Lung (tissue), 16 donors: ENCODE data around the gene BRAF. TPM values are rescaled to one million over a fixed set of nuclear protein-coding genes. Genes with fewer than 3 reads are reported as not detected.

Experiments
- ATAC-seq: fragments of 200-7000 bp; cut with Tn5 transposase; one replicate; pipeline ENCODE4 v1.9.1; 2020; ENCODE audit warnings: moderate number of reproducible peaks; ENCODE audit not compliant: insufficient read depth, low FRiP score
- DNase-seq, 3 donors: peaks; one replicate each; pipeline ENCODE4 v3.0.0-alpha.2; 2013 to 2017
- H3K27ac ChIP-seq, 2 donors: one replicate each; pipeline ENCODE4 v1.5.1; 2013; ENCODE audit warnings: mild to moderate bottlenecking in 2 of 2, moderate library complexity in 2 of 2, control low read depth in 1 of 2, inconsistent platforms in 1 of 2, low read depth in 1 of 2, low read length in 1 of 2
- H3K27me3 ChIP-seq, 3 donors: one replicate each; pipeline ENCODE4 v1.5.1; 2013; ENCODE audit warnings: low read length in 2 of 3; ENCODE audit not compliant: control insufficient read depth in 3 of 3, insufficient read depth in 3 of 3
- H3K36me3 ChIP-seq, 4 donors: one replicate each; pipeline ENCODE4 v1.5.1; 2013; ENCODE audit warnings: low read length in 4 of 4, mild to moderate bottlenecking in 1 of 4, moderate library complexity in 1 of 4; ENCODE audit not compliant: control insufficient read depth in 4 of 4, insufficient read depth in 4 of 4
- H3K4me1 ChIP-seq, 5 donors: one replicate each; pipeline ENCODE4 v1.5.1; 2013; ENCODE audit warnings: low read length in 5 of 5, mild to moderate bottlenecking in 2 of 5, moderate library complexity in 1 of 5; ENCODE audit not compliant: control insufficient read depth in 5 of 5, insufficient read depth in 5 of 5
- H3K4me3 ChIP-seq: one replicate; pipeline ENCODE4 v1.5.1; 2013; ENCODE audit warnings: mild to moderate bottlenecking, control low read depth, moderate library complexity
- H3K9ac ChIP-seq, 2 donors: one replicate each; pipeline ENCODE4 v1.5.1; 2013; ENCODE audit warnings: low read length in 2 of 2, control low read depth in 1 of 2; ENCODE audit not compliant: insufficient read depth in 1 of 2
- H3K9me3 ChIP-seq, 4 donors: one replicate each; pipeline ENCODE4 v1.5.1; 2013; ENCODE audit warnings: low read length in 3 of 4, mild to moderate bottlenecking in 1 of 4, moderate library complexity in 1 of 4; ENCODE audit not compliant: control insufficient read depth in 4 of 4, insufficient read depth in 3 of 4
- WGBS, 2 donors: extraction: QIAGEN DNeasy Blood & Tissue Kit; methylation state at CpG; one replicate each; pipeline ENCODE4 v1.1.7; 2013; 5-methylcytosine and 5-hydroxymethylcytosine counted together
- long read RNA-seq, 5 donors: transcript quantifications; one replicate each; lab custom pipeline, GENCODE V29; 2026
- polyA plus RNA-seq, 2 donors: library from polyadenylated mRNA; stranded (reverse); fragments of 200-250 nt; gene quantifications; one replicate each; pipeline ENCODE4 v1.2.1, GENCODE V29; 2013
- total RNA-seq, 2 donors: library from RNA; depleted of rRNA in 1 of 2; stranded (reverse); fragments of >200 nt in 1 of 2; gene quantifications; one replicate each; pipeline ENCODE4 v1.2.1, GENCODE V29; 2014 to 2021
- TF ChIP-seq, protein P1 (sequence below): IDR thresholded peaks from 2 replicates; pipeline ENCODE4 v1.5.1; 2012; ENCODE audit warnings: mild to moderate bottlenecking; ENCODE audit errors: control extremely low read depth, extremely low read depth
- donor health status: control.
- donor health status: control.
- donor health status: Bipolar disorder and iron deficiency.
- donor health status: healthy.
- donor health status: DM: yes; HTN: yes; CAD: no.

Gene BRAF
- total RNA-seq (100 to 1,000 TPM in 1 of 2 donors, 10 to 100 TPM in 1; 35.6 to 111 TPM), polyA plus RNA-seq (1 to 10 TPM; 6.5 to 9.0 TPM)
- long read RNA-seq, donor 1, partial matches to known transcripts, result 0 of 3 reads
- long read RNA-seq, donor 1, other reads (novel, unspliced or antisense), result 0 of 3 reads
- long read RNA-seq, donor 2, result 0 reads
- long read RNA-seq, donor 3, partial matches to known transcripts, result 0 of 1 reads
- long read RNA-seq, donor 3, other reads (novel, unspliced or antisense), result 0 of 1 reads
- long read RNA-seq, donor 4, partial matches to known transcripts, result 0 of 1 reads
- long read RNA-seq, donor 4, other reads (novel, unspliced or antisense), result 0 of 1 reads
- long read RNA-seq, donor 5, full-length matches to known transcripts, result 7 of 7 reads
- long read RNA-seq, donor 5, partial matches to known transcripts, result 0 of 7 reads
- long read RNA-seq, donor 5, other reads (novel, unspliced or antisense), result 0 of 7 reads

GRCh38 chr7:140924821-140925421 lies at the start of gene BRAF:
BRAF (minus strand) TSS chr7:140924929; CDS start chr7:140924703, 226 bp downstream.
- Histone ChIP-seq H3K27me3 (no peaks in the 10 kb centered on the region), H3K9me3 (no peaks in the 10 kb centered on the region), H3K36me3 (no peaks in the 10 kb centered on the region), H3K9ac (peak within 1 kb of the TSS; percentile 95 to 98), H3K4me3 (peak within 1 kb of the TSS; percentile 98), H3K4me1 (peaks cover 0 to 32% (median 0%) of the 10 kb centered on the region in 5 donors), H3K27ac (peak within 1 kb of the TSS; percentile 86 to 100)
- 1 to 2% methylated on average over 26 to 56 of the region's 56 CpGs for WGBS, 2 donors
- TF ChIP-seq, protein P1, sequence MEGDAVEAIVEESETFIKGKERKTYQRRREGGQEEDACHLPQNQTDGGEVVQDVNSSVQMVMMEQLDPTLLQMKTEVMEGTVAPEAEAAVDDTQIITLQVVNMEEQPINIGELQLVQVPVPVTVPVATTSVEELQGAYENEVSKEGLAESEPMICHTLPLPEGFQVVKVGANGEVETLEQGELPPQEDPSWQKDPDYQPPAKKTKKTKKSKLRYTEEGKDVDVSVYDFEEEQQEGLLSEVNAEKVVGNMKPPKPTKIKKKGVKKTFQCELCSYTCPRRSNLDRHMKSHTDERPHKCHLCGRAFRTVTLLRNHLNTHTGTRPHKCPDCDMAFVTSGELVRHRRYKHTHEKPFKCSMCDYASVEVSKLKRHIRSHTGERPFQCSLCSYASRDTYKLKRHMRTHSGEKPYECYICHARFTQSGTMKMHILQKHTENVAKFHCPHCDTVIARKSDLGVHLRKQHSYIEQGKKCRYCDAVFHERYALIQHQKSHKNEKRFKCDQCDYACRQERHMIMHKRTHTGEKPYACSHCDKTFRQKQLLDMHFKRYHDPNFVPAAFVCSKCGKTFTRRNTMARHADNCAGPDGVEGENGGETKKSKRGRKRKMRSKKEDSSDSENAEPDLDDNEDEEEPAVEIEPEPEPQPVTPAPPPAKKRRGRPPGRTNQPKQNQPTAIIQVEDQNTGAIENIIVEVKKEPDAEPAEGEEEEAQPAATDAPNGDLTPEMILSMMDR, result no peak
- peak; percentile 73 for ATAC-seq
- peak; percentile 94 to 96 (median 95) for DNase-seq

DNA sequence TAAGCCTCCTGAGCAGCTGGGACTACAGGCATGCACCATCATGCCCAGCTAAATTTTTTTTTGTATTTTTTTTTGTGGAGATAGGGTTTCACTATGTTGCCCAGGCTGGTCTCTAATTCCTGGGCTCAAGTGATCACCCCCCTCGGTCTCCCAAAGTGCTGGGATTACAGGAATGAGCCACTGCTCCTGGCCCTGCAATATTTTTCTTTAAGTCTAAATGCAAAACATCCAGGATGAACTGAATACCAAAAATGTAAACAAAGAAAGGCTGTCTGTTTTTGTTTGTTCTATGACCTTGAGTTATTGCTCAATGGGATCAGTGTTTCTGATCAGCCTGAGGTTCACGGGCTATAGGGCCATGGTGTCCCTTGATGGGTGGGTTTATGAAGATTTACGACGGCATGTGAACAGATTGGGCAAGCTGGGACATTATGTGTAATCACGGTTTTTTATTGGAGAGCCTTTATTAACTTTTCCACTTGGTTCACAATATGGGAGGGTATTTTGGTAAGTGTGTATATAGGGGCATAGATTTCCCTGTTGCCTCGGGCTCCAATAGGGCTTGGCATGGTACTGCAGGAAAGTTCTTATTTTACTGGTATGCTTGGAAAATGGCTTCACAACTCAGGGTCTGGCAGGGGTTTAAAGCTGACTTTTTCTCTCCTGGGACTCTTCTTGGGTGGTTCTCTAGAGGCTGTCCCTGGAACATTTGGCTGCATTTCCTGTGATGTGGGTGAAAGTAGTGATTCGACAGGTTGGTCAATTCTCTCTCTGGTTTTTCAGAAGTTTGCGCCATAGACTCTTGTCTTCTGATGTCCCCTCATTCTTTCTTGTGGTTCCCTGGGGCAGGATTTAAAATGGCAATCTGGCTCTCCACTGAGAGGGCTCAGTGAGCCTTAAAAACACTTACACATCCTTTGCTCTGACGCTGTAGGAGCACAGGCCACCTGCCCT lies 48.4 kb upstream of the BRAF start:
- H3K4me3 ChIP-seq, result no peak overlapping the region
- TF ChIP-seq, protein P1, result no peak
- H3K9me3 ChIP-seq, result no peaks in the 10 kb centered on the region
- H3K27me3 ChIP-seq, result no peaks in the 10 kb centered on the region
- no peak for DNase-seq
- 79 to 81% methylated on average over 9 of the region's 9 CpGs for WGBS, 2 donors
- no peak overlapping the region for H3K27ac ChIP-seq
- no peak for ATAC-seq
- no peaks in the 10 kb centered on the region for H3K4me1 ChIP-seq
- no peaks in the 10 kb centered on the region for H3K36me3 ChIP-seq
- no peak overlapping the region for H3K9ac ChIP-seq

DNA sequence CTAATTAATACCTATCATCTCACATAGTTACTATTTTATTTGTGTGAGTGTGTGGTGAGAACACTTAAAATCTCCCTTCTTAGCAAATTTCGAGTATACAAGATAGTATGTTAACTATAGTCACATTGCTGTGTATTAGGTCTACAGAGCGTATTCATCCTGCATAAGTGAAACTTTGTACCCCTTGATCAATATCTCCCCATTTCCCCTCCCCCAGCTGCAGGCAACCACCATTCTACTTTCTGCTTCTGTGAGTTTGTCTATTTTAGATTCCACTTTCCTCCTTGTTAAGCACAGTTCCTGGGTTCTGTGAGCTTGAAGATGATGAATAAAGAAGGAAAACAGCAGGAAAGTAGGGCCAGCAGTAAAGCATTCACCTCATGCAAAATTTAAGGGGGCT lies 47.6 kb upstream of the BRAF start:
- Histone ChIP-seq H3K27ac (no peak overlapping the region), H3K9ac (no peak overlapping the region), H3K4me3 (no peak overlapping the region), H3K9me3 (no peaks in the 10 kb centered on the region), H3K4me1 (no peaks in the 10 kb centered on the region), H3K27me3 (no peaks in the 10 kb centered on the region), H3K36me3 (no peaks in the 10 kb centered on the region)
- ATAC-seq (no peak), DNase-seq (no peak)
- TF ChIP-seq, protein P1, result no peak
- 85 to 97% methylated on average over 2 of the region's 2 CpGs for WGBS, 2 donors
